Measurements from ENCODE around the gene ACTRT1. TPM values are rescaled to one million over a fixed set of nuclear protein-coding genes. Genes with fewer than 3 reads are reported as not detected.

The ACTRT1 gene
- total RNA-seq, 1 experiment from 2014 or later, result not detected

DNA sequence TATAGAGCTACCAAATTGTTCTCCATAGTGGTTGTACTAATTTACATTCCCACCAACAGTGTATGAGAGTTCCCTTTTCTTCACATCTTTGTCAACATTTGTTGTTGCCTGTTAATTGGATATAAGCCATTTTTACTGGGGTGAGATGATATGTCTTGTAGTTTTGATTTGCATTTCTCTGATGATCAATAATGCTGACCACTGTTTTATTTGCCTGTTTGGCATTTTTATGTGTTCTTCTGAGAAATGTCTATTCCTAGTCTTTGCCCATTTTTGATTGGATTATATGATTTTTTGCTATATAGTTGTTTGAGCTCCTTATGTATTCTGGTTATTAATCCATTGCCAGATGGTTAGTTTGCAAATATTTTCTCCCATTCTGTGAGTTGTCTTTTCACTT lies 44.3 kb downstream of the ACTRT1 start:
- CTCF ChIA-PET, result no interaction called here
- H3K9me2 ChIP-seq (ENCODE audit: insufficient read depth), result no peaks in the 10 kb centered on the region; the same call in 1 of the 2 replicates
- no peak overlapping the region for H3K4me2 ChIP-seq
- TF ChIP-seq CTCF (conservative IDR thresholded peaks at IDR 0.05) (no peak), EZH2 (IDR thresholded peaks at IDR 0.05; ENCODE audit: low read depth) (no peak)
- no peak overlapping the region for H3K4me3 ChIP-seq
- H3K36me3 ChIP-seq (ENCODE audit: low read depth), result no peaks in the 10 kb centered on the region
- POLR2A ChIA-PET (ENCODE audit: unreplicated experiment), result no interaction called here
- intact Hi-C loops (cut with micrococcal nuclease; ENCODE audit: unreplicated experiment), result no loop called here
- H2AFZ ChIP-seq, result no peak overlapping the region; the same call in 1 of the 2 replicates
- H3K79me2 ChIP-seq (ENCODE audit: low read depth), result no peaks in the 10 kb centered on the region
- H3K27me3 ChIP-seq (ENCODE audit: insufficient read depth, low read depth), result no peaks in the 10 kb centered on the region
- no peaks in the 10 kb centered on the region for H3K4me1 ChIP-seq (replicated peaks; ENCODE audit: insufficient read depth)
- no peak overlapping the region for H3K27ac ChIP-seq
- H3K9me3 ChIP-seq (ENCODE audit: insufficient read depth, low read depth), result no peaks in the 10 kb centered on the region
- no TSS peak for BruUV-seq (replicated peaks)
- no peaks in the 10 kb centered on the region for H3F3A ChIP-seq (ENCODE audit: insufficient read depth, low read depth)
- DNase-seq, result no peak
- H4K20me1 ChIP-seq (ENCODE audit: insufficient read depth), result no peaks in the 10 kb centered on the region
